Heart left ventricle (tissue), 16 donors: ENCODE measurements around the gene SREBF1. TPM values are rescaled to one million over a fixed set of nuclear protein-coding genes. Genes with fewer than 3 reads are reported as not detected.
A peak's percentile ranks its signal among the peaks of the same experiment; 100 is the strongest.
"Not testable (repeated sequence)": the region's sequence is repeated elsewhere in the genome, so short reads cannot be mapped to it uniquely, and the experiment has no call there.

Experiments
- ATAC-seq, 4 donors: fragments of 200-7000 bp; cut with Tn5 transposase; one replicate each; pipeline ENCODE4 v1.9.1; 2020 to 2022; ENCODE audit warnings: moderate library complexity in 4 of 4, mild to moderate bottlenecking in 3 of 4, moderate number of reproducible peaks in 1 of 4
- DNase-seq, 5 donors: peaks; one replicate each; pipeline ENCODE4 v3.0.0-alpha.2; 2020
- H3K27ac ChIP-seq, 12 donors: fragments of 200-600 bp; sonication (generic) in 4 of 12; one replicate each; pipeline versions ENCODE4 v1.5.0 to v1.8.0; 2016 to 2022; ENCODE audit warnings: mild to moderate bottlenecking in 2 of 12
- H3K27me3 ChIP-seq, 9 donors: fragments of 200-600 bp; sonication (generic) in 2 of 9; one replicate each; pipeline versions ENCODE4 v1.5.1 to v1.8.0; 2016 to 2022; ENCODE audit warnings: mild to moderate bottlenecking in 3 of 9
- H3K36me3 ChIP-seq, 9 donors: fragments of 200-600 bp; sonication (generic) in 2 of 9; one replicate each; pipeline versions ENCODE4 v1.5.0 to v1.8.0; 2018 to 2022; ENCODE audit warnings: mild to moderate bottlenecking in 2 of 9
- H3K4me1 ChIP-seq, 12 donors: fragments of 200-600 bp; sonication (generic) in 4 of 12; one replicate each; pipeline versions ENCODE4 v1.5.0 to v1.8.0; 2016 to 2022; ENCODE audit warnings: mild to moderate bottlenecking in 3 of 12
- H3K4me3 ChIP-seq, 12 donors: fragments of 200-600 bp; sonication (generic) in 4 of 12; one replicate each; pipeline versions ENCODE4 v1.5.0 to v1.8.0; 2017 to 2022; ENCODE audit warnings: mild to moderate bottlenecking in 9 of 12, moderate library complexity in 4 of 12
- H3K9me3 ChIP-seq, 12 donors: fragments of 200-600 bp; sonication (generic) in 4 of 12; one replicate each; pipeline versions ENCODE4 v1.5.0 to v1.8.0; 2016 to 2022; ENCODE audit warnings: mild to moderate bottlenecking in 1 of 12
- POLR2A ChIP-seq, 2 donors: fragments of 450-650 bp; IDR thresholded peaks; one replicate each; pipeline ENCODE4 v1.6.1; 2017; ENCODE audit warnings: antibody characterized with exemption in 2 of 2, mild to moderate bottlenecking in 2 of 2, moderate library complexity in 2 of 2
- WGBS, 4 donors: extraction: QIAGEN DNeasy Blood & Tissue Kit in 2 of 4; methylation state at CpG; one replicate each; pipeline versions ENCODE4 v1.1.5 to v1.1.7; 2013 to 2018; 5-methylcytosine and 5-hydroxymethylcytosine counted together
- intact Hi-C, 10 donors: fragments of 100-400 bp; cut with DNase I; formaldehyde crosslinking; loops; one replicate each; pipeline versions ENCODE4 v1.11.1 to v1.14.2; 2022
- polyA plus RNA-seq, 2 donors: library from polyadenylated mRNA; stranded (reverse); fragments of 200-250 nt; gene quantifications; one replicate each; pipeline ENCODE4 v1.2.3, GENCODE V29; 2013
- total RNA-seq, 9 donors: library from RNA; depleted of rRNA in 2 of 9; stranded (reverse); fragments of >200 nt in 2 of 9; fragmentation: NEBNext Ultra II Directional in 3 of 9; extraction: Animal tissue kit (Norgen Biotek cat#: 25700) in 3 of 9; gene quantifications; one replicate each; pipeline versions ENCODE4 v1.1.0 to v1.2.4, GENCODE V29; 2016 to 2023
- TF ChIP-seq, protein P1 (sequence below), 12 donors: fragments of 200-600 bp; sonication (generic) in 4 of 12; IDR thresholded peaks; one replicate each; pipeline versions ENCODE4 v1.5.0 to v1.8.0; 2018 to 2022; ENCODE audit warnings: antibody characterized with exemption in 12 of 12, mild to moderate bottlenecking in 5 of 12
- donor health status: ischemic (EF 13 %, LVEDD 7.1; RV severe dilation, severe dysfunction).
- donor health status: healthy with polysubstance abuse.
- donor health status: DM: no; HTN: yes; CAD: no.
- donor health status: DM: no; HTN: no; CAD: no.
- donor health status: ischemic (EF 25% LVEDD 6.9; RV normal size, moderate dysfunction).
- donor health status: ischemic (EF 25% LVEDD 5.7; RV mildly dilated, moderate dysfunction).
- donor health status: healthy.
- donor health status: DM: yes; HTN: yes; CAD: no.
- donor health status: ischemic (EF 35%, LVEDD 5.7; RV mildly dilated, moderate dysfunction).
- donor health status: nonischemic (EF 11% LVEDD 7.7; RV severe dilation, severe dysfunction).
- donor health status: DM: yes; HTN: yes; CAD: no.
- donor health status: PGD.
- donor health status: ischemic (EF 29% LVEDD 5.4; RV normal size, mild dysfunction).
- donor health status: nonischemic (EF 23%, LVEDD 6.1; RV moderate dilation, normal function).

The SREBF1 gene
- total and polyA plus RNA-seq, 11 donors = 12.8 to 55.2 (median 21.4) TPM

DNA sequence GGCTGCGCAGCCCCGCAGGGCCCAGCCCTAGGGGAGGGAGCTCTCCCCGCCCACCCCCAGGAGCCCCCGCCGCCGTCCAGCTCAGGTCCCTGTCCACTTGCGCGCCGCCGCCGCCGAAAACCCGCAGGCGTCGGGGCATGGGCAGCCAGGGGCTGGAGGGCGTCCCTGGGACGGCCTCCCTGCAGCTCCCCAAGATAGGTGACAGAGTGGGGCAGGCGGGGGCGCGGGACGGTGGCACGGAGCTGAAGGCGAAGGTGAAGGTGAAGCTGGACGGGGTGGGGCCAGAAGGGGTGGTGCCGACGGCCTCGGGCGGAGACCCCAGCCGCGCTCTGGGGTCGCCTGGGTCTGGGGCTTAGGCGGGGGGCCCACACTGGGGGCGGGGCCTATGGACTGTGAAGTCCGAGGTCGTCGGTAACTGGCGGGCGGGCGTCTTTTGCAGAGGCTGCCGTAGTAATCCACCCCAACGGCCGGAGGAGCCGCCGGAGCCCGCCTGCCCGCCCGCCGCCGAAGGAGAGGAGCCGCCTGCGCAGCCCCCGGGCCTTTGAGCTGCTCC lies 27.2 kb downstream of the SREBF1 start:
- peak overlapping the region in 10 of 12 donors; percentile 1 to 84 (median 60) for H3K27ac ChIP-seq
- ATAC-seq (no peak), DNase-seq (no peak)
- no peaks in the 10 kb centered on the region for H3K27me3 ChIP-seq
- 70 to 83% (median 71%) methylated on average over 32 to 52 of the region's 52 CpGs for WGBS, 4 donors
- no peaks in the 10 kb centered on the region for H3K9me3 ChIP-seq
- H3K4me3 ChIP-seq = peak overlapping the region in 10 of 12 donors; percentile 21 to 46 (median 30)
- peaks cover 0 to 39% (median 13%) of the 10 kb centered on the region in 9 donors for H3K36me3 ChIP-seq
- peaks cover 9 to 85% (median 40%) of the 10 kb centered on the region in 12 donors for H3K4me1 ChIP-seq
- no peak for TF ChIP-seq POLR2A (IDR thresholded peaks at IDR 0.05)
- TF ChIP-seq, protein P1, sequence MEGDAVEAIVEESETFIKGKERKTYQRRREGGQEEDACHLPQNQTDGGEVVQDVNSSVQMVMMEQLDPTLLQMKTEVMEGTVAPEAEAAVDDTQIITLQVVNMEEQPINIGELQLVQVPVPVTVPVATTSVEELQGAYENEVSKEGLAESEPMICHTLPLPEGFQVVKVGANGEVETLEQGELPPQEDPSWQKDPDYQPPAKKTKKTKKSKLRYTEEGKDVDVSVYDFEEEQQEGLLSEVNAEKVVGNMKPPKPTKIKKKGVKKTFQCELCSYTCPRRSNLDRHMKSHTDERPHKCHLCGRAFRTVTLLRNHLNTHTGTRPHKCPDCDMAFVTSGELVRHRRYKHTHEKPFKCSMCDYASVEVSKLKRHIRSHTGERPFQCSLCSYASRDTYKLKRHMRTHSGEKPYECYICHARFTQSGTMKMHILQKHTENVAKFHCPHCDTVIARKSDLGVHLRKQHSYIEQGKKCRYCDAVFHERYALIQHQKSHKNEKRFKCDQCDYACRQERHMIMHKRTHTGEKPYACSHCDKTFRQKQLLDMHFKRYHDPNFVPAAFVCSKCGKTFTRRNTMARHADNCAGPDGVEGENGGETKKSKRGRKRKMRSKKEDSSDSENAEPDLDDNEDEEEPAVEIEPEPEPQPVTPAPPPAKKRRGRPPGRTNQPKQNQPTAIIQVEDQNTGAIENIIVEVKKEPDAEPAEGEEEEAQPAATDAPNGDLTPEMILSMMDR (IDR thresholded peaks at IDR 0.05) = no peak
- intact Hi-C loops = loop anchor here in 9 of 10 donors (2.0 to 10.0 kb wide), 10 partner anchors 105 to 228 kb away; partner anchors contain the start of genes ATPAF2 (in 3 of the 9), GID4 (in 3 of the 9) and RAI1 (in 2 of the 9)

DNA sequence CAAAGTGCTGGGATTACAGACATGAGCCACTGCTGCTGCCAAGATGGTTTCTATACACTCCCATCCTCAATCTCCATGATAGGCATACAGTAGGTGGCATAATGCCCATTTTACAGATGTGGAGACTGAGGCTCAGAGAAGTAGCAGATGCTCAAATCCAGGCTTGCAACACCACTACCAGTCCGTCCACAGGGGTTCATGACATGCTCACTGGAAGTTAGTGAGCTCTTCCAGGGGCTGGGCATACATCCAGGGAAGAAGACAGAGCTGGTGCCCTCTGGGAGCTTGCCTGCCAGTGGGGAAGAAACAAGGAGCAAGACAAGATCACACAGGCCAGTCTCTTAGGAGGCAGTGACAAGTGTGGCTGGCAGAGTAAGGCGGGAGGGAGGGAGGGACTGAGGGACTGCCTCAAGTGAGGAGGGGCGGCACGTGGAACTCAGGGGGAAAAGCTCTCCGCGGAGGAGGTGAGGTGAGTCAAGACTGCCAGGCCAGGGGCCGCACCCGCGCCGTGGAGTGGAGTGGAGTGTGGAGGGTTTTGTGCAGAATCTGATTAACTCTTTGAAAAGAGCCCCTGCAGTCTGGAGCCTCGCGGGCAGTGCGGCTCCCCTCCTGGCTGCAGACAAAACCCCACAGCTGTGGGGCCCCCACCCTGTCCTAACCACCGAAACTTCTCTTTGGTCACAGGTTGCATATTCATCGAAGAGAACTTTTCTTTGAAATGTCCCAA lies 27.9 kb downstream of the SREBF1 start:
- no peak for ATAC-seq
- H3K27ac ChIP-seq = peak overlapping the region in 2 of 12 donors; percentile 64 to 84
- H3K4me1 ChIP-seq = peaks cover 9 to 77% (median 37%) of the 10 kb centered on the region in 12 donors

DNA sequence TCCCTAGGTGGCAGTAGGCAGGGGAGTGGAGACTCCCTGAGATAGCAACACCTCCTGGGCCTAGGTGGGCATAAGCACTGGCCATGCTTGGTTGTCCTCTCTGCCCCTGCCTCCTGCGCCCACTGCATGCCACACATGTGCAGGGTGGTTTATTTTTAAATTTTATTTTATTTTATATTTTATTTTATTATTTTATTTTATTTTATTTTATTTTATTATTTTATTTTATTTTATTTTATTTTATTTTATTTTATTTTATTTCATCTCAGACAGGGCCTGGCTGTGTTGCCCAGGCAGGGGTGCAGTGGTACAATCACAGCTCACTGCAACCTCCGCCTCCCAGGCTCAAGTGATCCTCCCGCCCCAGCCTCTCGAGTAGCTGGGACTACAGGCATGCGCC lies 28.6 kb downstream of the SREBF1 start:
- 95 to 98% (median 96%) methylated on average over 5 of the region's 5 CpGs for WGBS, 4 donors
- DNase-seq, H3K27me3 ChIP-seq, ATAC-seq, H3K9me3 ChIP-seq, intact Hi-C loops, H3K4me3 ChIP-seq: not testable (repeated sequence)
- Histone ChIP-seq H3K27ac (peak overlapping the region in 1 of 12 donors; percentile 13), H3K4me1 (peaks cover 9 to 71% (median 33%) of the 10 kb centered on the region in 12 donors), H3K36me3 (peaks cover 0 to 36% (median 15%) of the 10 kb centered on the region in 9 donors)

More for the DNA sequence above, 27.9 kb downstream of the SREBF1 start:
- DNase-seq = no peak
- no peak overlapping the region for H3K4me3 ChIP-seq
- intact Hi-C loops = no loop called here
- H3K9me3 ChIP-seq = no peaks in the 10 kb centered on the region
- no peak for TF ChIP-seq POLR2A (IDR thresholded peaks at IDR 0.05)
- TF ChIP-seq, protein P1 (IDR thresholded peaks at IDR 0.05) = no peak
- H3K27me3 ChIP-seq = no peaks in the 10 kb centered on the region
- H3K36me3 ChIP-seq = peaks cover 0 to 36% (median 18%) of the 10 kb centered on the region in 9 donors
- 66 to 79% (median 73%) methylated on average over 13 to 15 of the region's 15 CpGs for WGBS, 4 donors

- WGBS, 4 donors = 86 to 93% (median 88%) methylated on average over 5 of the region's 5 CpGs; no CpG with 5 or more reads in 1 of the 4 donors
- peaks cover 0 to 28% (median 15%) of the 10 kb centered on the region in 9 donors for H3K36me3 ChIP-seq
- peaks cover 9 to 64% (median 31%) of the 10 kb centered on the region in 12 donors for H3K4me1 ChIP-seq
- peak overlapping the region in 5 of 12 donors; percentile 11 to 81 (median 14) for H3K27ac ChIP-seq
- no peaks in the 10 kb centered on the region for H3K9me3 ChIP-seq
- intact Hi-C loops = no loop called here
- DNase-seq = no peak
- no peak for ATAC-seq
- no peaks in the 10 kb centered on the region for H3K27me3 ChIP-seq
- no peak overlapping the region for H3K4me3 ChIP-seq
- TF ChIP-seq POLR2A (IDR thresholded peaks at IDR 0.05) = no peak
- TF ChIP-seq, protein P1 (IDR thresholded peaks at IDR 0.05) = no peak
Measured at GRCh38 chr17:17807440-17807839, 29.3 kb downstream of the SREBF1 start.
